ENCODE measurements around the gene FOXB1.

The FOXB1 gene

DNA sequence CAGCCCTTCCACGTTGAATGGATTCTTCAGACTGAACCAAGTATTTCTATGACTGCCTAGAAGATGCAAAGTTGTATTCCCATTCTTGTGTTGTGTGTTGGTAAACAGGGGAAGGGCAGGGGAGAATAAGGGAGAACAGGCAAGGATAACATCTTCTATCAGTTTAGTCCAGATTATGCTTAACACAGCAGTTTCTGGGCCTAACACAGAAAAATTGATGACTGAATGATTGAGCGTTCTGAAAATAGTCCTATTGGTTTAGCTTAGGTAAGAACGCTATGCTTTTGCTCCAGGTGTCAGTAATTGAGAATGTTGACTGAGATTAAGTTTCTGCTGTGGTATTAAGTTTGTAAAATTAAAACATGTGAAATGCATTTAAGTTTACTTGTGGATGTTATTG lies 8.6 kb downstream of the FOXB1 start:
- H3K9me3 Mint-ChIP-seq, result peaks cover 5 to 8% of the 10 kb centered on the region in 2 donors
- H3K27me3 Mint-ChIP-seq, result peaks cover 74 to 75% of the 10 kb centered on the region in 2 donors
- H3K36me3 Mint-ChIP-seq (ENCODE audit: insufficient read depth), result no peaks in the 10 kb centered on the region
- ATAC-seq (replicated peaks), result no peak
- no peak for DNase-seq
- H3K4me1 Mint-ChIP-seq (ENCODE audit: low read depth in 2 of 2), result peaks cover 6 to 9% of the 10 kb centered on the region in 2 donors
- no peak overlapping the region for H3K27ac Mint-ChIP-seq
- H3K4me3 Mint-ChIP-seq, result no peak overlapping the region

DNA sequence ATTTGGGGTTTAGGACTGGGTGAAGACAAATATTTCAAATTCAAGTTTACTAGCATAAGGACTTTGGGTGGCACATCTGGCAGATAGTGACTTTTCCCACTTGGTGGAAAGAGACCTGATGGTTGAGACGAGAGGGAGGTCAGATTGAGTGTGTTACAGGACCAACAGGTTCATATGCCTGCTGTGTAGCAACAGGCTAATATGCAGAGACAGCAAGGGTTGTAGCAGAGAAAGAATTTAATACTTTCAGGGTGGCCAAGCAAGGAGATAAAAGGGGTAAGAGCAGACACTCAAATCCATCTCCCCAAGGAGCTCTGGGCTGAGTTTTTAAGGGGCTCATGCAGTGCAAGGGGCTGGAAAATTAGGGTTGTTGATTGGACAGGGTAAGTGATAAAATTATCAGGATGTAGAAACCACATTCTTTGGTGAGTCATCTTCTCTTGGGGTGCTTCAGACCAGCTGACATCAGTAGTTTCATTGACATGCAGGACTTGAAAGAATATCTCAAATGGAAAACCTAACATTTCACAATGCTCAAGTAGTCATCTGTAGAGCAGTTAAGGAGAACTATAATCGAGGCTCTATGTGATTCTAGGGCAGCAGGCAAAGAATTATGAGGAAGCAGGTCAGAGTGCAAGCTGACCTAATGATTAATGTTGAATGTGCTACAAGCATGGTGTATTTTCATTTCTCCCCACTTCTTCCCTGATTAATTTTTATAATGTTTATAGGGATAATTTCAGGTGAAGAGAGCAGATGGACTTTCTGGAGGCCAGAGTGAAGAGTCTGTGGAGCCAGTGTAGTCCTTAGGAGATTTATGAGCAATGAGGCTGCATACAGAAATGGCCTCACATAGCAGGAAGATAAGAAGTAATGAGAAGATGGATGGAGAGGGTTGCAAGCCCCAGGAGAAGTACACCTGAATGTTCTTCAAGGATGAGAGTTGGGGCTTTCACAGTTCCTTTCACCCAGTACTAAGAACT lies 13.7 kb downstream of the FOXB1 start:
- Mint-ChIP-seq H3K4me1 (ENCODE audit: low read depth in 2 of 2) (peaks cover 8 to 13% of the 10 kb centered on the region in 2 donors), H3K27ac (no peak overlapping the region), H3K36me3 (ENCODE audit: insufficient read depth) (no peaks in the 10 kb centered on the region), H3K4me3 (no peak overlapping the region), H3K27me3 (peaks cover 46 to 50% of the 10 kb centered on the region in 2 donors), H3K9me3 (peaks cover 3 to 8% of the 10 kb centered on the region in 2 donors)
- ATAC-seq (replicated peaks) (peak; percentile 51), DNase-seq (no peak)

DNA sequence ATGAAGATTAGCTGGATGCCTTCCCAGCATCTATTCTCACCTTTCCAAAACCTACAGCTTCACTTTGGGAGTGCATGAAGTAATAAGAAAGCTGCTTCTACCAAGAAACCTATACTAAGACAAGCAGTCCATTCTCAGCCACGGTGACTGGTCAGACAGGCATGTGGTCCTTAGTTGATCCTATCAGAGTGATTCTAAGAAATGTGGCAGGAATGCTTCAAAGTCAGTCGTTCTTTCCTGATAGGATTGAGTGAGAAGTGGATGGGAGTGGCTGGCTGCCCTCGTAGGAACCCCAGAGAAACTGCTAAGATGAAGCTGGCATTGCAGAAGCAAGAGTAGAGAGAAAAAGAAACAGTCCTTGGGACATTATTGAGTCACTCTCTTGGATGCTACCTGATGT lies 16.6 kb downstream of the FOXB1 start:
- DNase-seq, result no peak
- peaks cover 8 to 13% of the 10 kb centered on the region in 2 donors for H3K4me1 Mint-ChIP-seq (ENCODE audit: low read depth in 2 of 2)
- H3K27me3 Mint-ChIP-seq, result peaks cover 41 to 47% of the 10 kb centered on the region in 2 donors
- no peaks in the 10 kb centered on the region for H3K36me3 Mint-ChIP-seq (ENCODE audit: insufficient read depth)
- no peak for ATAC-seq (replicated peaks)
- no peak overlapping the region for H3K4me3 Mint-ChIP-seq
- peaks cover 3 to 8% of the 10 kb centered on the region in 2 donors for H3K9me3 Mint-ChIP-seq
- no peak overlapping the region for H3K27ac Mint-ChIP-seq

DNA sequence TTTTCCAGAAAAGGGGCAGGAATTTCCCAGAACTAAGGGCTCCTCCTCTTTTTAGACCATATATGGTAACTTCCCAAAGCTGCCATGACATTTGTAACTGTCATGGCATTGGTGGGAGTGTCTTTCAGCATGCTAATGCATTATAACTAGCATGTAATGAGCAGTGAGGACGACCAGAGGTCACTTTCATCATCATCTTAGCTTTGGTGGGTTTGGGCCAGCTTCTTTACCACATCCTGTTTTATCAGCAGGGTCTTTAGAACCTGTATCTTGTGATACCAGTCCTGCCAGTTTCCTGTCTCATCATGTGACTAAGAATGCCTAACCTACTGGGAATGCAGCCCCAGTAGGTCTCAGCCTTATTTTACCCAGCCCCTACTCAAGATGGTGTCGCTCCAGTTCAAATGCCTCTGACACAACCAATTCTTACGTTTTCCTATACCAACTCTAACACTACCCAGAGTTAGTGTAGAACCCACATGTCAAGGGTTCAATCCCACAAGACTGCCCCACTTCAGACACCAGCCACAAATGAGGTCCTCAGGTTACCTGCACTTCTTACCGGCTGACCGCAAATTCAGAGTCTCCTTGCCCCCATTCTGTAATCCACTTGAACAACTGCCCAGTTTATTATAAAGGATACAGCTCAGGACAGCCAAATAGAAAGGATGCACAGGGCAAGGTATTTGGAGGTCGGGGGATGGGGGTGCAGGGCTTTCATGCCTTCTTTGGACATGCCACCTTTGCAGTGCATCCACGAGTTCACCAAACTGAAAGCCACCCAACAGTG lies 17.7 kb downstream of the FOXB1 start:
- Mint-ChIP-seq H3K36me3 (ENCODE audit: insufficient read depth) (no peaks in the 10 kb centered on the region), H3K4me3 (no peak overlapping the region), H3K27ac (no peak overlapping the region), H3K9me3 (peaks cover 3 to 8% of the 10 kb centered on the region in 2 donors), H3K27me3 (peaks cover 38 to 46% of the 10 kb centered on the region in 2 donors), H3K4me1 (ENCODE audit: low read depth in 2 of 2) (peaks cover 8 to 13% of the 10 kb centered on the region in 2 donors)
- no peak for ATAC-seq (replicated peaks)
- DNase-seq, result no peak

DNA sequence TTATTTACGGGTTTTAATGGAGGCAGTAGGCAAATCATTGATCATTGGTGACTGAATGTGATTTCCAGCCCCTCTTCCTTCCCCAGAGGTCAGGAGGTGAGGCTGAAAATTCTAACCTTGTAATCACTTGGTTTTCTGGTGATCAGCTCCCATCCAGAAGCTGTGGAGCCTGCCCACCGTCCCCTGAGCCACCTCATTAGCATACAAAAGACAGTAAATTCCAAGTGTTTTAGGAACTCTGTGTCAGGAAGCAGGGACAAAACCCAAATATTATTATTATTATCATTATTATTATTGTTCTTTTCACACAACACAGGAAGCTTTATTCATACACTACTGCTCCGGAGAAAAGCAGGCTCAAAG lies 18.2 kb downstream of the FOXB1 start:
- Mint-ChIP-seq H3K27ac (no peak overlapping the region), H3K36me3 (ENCODE audit: insufficient read depth) (no peaks in the 10 kb centered on the region), H3K4me1 (ENCODE audit: low read depth in 2 of 2) (peaks cover 5 to 11% of the 10 kb centered on the region in 2 donors), H3K27me3 (peaks cover 38 to 46% of the 10 kb centered on the region in 2 donors), H3K9me3 (peaks cover 0 to 3% of the 10 kb centered on the region in 2 donors), H3K4me3 (no peak overlapping the region)
- ATAC-seq (replicated peaks) (no peak), DNase-seq (no peak)

DNA sequence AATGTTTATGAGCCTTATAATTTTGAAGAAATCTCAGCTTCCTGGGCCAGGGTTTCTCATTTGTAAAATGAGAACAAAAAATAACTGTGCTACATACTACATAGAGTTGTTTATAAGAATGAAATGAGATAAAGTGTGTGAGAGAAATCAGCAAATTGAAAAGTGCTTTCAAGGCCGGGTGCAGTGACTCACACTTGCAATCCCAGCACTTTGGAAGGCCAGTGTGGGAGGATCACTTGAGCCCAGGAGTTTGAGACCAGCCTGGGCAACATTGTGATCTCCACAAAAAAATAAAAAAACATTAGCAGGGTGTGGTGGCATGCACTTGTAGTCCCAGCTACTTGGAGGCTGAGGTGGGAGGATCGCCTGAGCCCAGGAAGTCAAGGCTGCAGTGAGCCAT lies 22.4 kb downstream of the FOXB1 start:
- DNase-seq (no peak), ATAC-seq (replicated peaks) (no peak)
- Mint-ChIP-seq H3K9me3 (no peaks in the 10 kb centered on the region), H3K36me3 (ENCODE audit: insufficient read depth) (no peaks in the 10 kb centered on the region), H3K4me3 (no peak overlapping the region), H3K4me1 (ENCODE audit: low read depth in 2 of 2) (no peaks in the 10 kb centered on the region), H3K27me3 (peaks cover 32 to 48% of the 10 kb centered on the region in 2 donors), H3K27ac (no peak overlapping the region)

DNA sequence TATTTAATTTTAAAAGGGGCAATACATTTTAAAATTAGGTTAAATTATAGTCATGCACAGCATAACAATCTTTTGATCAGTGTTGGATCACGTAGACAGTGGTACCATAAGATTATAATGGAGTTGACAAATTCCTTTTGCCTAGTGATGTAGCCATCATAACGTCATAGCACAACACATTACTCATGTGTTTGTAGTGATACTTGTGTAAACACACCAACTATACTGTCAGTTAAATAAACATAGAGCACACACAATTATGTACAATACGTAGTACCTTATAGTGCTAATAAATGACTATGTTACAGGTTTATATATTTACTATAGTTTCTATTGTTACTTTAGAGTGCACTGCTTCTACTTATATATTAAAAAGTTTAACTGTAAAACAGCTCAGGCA lies 31.2 kb downstream of the FOXB1 start:
- H3K4me3 Mint-ChIP-seq, result no peak overlapping the region
- peaks cover 26 to 36% of the 10 kb centered on the region in 2 donors for H3K27me3 Mint-ChIP-seq
- ATAC-seq (replicated peaks) (no peak), DNase-seq (no peak)
- no peaks in the 10 kb centered on the region for H3K4me1 Mint-ChIP-seq (ENCODE audit: low read depth in 2 of 2)
- H3K27ac Mint-ChIP-seq, result no peak overlapping the region
- H3K36me3 Mint-ChIP-seq (ENCODE audit: insufficient read depth), result no peaks in the 10 kb centered on the region
- no peaks in the 10 kb centered on the region for H3K9me3 Mint-ChIP-seq

DNA sequence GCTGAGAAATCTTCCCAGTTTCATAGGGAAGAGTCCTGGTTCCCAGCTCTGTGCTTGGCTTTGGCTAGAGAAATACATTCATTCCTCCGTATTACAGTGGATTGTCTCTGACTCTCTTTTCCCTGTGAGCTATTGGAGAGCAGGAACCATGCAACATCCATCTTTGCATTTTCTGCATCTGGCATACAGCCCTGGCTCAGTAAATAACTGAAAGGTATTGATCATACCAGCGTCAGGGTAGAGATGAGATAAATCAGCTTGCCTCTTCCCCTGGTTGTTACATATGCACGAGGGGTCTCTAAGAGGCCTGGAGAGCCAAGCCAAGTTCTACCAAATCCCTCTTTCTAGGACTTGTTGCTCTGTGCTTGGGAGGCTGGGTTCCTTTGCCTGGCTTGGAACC lies 35.2 kb downstream of the FOXB1 start:
- no peaks in the 10 kb centered on the region for H3K36me3 Mint-ChIP-seq (ENCODE audit: insufficient read depth)
- no peaks in the 10 kb centered on the region for H3K4me1 Mint-ChIP-seq (ENCODE audit: low read depth in 2 of 2)
- no peaks in the 10 kb centered on the region for H3K9me3 Mint-ChIP-seq
- peaks cover 63% of the 10 kb centered on the region in 2 donors for H3K27me3 Mint-ChIP-seq
- H3K27ac Mint-ChIP-seq, result no peak overlapping the region
- ATAC-seq (replicated peaks) (no peak), DNase-seq (no peak)
- H3K4me3 Mint-ChIP-seq, result no peak overlapping the region

DNA sequence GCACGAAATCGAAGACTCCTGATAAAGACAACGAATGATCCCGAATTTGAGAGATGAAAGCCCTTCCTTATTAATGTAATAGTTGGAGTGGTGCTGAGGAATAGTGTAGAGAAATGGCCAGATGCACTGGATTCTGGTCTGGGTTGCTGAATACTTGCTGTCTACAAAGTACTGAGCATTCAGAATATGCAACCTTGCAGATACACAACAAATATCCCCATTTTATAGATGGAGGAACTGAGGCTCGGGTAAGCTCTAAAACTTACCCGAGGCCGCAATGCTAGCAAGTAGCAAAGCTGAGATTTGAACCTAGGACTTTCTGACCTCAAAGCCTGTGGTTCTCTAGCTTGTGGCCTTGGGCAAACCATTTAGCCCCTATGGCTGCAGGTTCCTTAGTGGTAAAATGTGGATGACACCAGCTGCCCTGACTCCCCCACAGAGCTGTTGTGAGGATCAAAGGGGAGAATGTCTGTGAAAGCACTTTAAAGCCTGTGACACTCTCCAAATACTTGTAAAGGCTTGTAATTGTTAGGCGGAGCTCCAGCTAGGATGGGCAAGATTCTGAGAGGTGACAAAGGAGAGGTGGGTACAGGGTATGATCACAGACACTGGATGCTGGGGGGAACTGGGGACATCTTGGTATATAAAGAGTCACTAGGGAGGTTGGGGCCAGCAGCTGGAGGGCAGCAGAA lies 39.8 kb downstream of the FOXB1 start:
- peaks cover 63 to 72% of the 10 kb centered on the region in 2 donors for H3K27me3 Mint-ChIP-seq
- H3K27ac Mint-ChIP-seq, result no peak overlapping the region
- H3K36me3 Mint-ChIP-seq (ENCODE audit: insufficient read depth), result no peaks in the 10 kb centered on the region
- H3K4me1 Mint-ChIP-seq (ENCODE audit: low read depth in 2 of 2), result peaks cover 4 to 7% of the 10 kb centered on the region in 2 donors
- DNase-seq (no peak), ATAC-seq (replicated peaks) (no peak)
- no peaks in the 10 kb centered on the region for H3K9me3 Mint-ChIP-seq
- no peak overlapping the region for H3K4me3 Mint-ChIP-seq

DNA sequence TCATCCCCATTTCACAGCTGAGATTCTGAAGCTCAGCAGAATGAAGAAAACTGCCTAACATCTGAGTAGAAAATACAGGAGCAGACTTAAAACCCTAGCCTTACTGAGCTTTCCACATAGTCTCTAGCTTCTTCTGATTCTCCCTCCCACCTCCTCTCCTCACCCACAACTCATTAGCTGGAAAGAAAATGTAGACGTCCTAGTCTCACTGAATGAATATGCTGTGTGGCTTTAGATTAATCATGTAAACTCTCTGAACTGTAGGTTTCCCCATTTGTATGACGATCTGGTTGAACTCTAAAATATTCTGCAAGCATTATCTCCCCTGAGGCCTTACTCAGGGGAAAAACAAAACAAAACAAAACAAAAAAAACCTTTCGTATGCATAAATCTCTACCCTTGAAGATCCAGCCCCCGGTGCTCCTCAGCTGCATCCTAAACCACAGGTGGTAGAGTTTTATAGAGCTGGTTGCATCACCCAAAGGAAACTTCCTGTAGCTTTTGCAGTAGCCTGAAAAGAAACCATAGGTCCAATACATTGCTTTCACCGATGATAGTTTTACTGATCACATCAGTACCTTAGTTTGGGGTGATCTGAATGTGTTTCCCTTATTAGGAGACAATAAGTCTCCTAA lies 40.6 kb downstream of the FOXB1 start:
- peaks cover 55 to 70% of the 10 kb centered on the region in 2 donors for H3K27me3 Mint-ChIP-seq
- no peaks in the 10 kb centered on the region for H3K9me3 Mint-ChIP-seq
- H3K4me1 Mint-ChIP-seq (ENCODE audit: low read depth in 2 of 2), result peaks cover 4 to 7% of the 10 kb centered on the region in 2 donors
- DNase-seq (no peak), ATAC-seq (replicated peaks) (peak; percentile 31)
- no peak overlapping the region for H3K4me3 Mint-ChIP-seq
- no peaks in the 10 kb centered on the region for H3K36me3 Mint-ChIP-seq (ENCODE audit: insufficient read depth)
- H3K27ac Mint-ChIP-seq, result no peak overlapping the region

DNA sequence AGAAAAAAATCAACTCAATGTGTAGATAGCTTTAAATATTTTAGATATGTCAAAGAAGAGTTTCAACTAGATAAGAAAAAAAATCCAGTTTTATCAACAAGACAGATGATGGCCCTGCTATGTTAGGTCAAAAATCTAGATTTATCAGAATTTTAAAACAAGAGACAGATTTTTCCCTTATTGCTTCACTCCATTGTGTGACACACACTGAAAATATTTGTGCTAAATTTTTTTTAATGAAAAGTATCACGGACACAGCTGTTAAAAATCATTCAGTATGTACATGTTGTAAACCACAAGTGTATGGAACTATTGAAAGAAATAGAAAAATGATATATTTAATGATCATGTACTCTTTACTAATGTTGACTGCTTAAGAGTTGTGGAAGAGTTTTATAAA lies 43.6 kb downstream of the FOXB1 start:
- Mint-ChIP-seq H3K4me1 (ENCODE audit: low read depth in 2 of 2) (peaks cover 4 to 7% of the 10 kb centered on the region in 2 donors), H3K27ac (no peak overlapping the region), H3K4me3 (no peak overlapping the region), H3K27me3 (peaks cover 27 to 42% of the 10 kb centered on the region in 2 donors), H3K9me3 (peaks cover 0 to 2% of the 10 kb centered on the region in 2 donors), H3K36me3 (ENCODE audit: insufficient read depth) (no peaks in the 10 kb centered on the region)
- DNase-seq, result no peak
- ATAC-seq (replicated peaks), result no peak

DNA sequence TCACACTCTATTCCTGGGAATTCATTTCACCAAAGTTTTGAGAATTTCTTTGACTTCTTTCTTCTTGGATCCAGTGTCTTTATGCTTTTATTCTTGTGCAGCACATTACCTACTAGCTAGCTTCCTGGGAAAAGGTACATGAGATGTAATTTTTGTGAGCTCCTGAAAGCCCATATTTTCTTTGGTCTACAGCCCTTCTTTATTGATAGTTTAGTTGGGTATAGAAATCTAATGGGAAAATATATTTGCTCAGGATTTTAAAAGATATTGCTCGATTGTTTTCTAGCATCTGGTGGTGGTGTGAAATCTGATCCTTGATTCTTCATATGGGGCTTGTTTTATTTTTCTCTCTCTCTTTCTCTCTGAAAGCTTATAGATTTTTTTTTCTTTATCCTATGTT lies 45.8 kb downstream of the FOXB1 start:
- peaks cover 15 to 36% of the 10 kb centered on the region in 2 donors for H3K27me3 Mint-ChIP-seq
- H3K9me3 Mint-ChIP-seq, result peaks cover 0 to 2% of the 10 kb centered on the region in 2 donors
- H3K4me1 Mint-ChIP-seq (ENCODE audit: low read depth in 2 of 2), result peaks cover 0 to 2% of the 10 kb centered on the region in 2 donors
- no peak overlapping the region for H3K27ac Mint-ChIP-seq
- no peaks in the 10 kb centered on the region for H3K36me3 Mint-ChIP-seq (ENCODE audit: insufficient read depth)
- DNase-seq (no peak), ATAC-seq (replicated peaks) (no peak)
- H3K4me3 Mint-ChIP-seq, result no peak overlapping the region

DNA sequence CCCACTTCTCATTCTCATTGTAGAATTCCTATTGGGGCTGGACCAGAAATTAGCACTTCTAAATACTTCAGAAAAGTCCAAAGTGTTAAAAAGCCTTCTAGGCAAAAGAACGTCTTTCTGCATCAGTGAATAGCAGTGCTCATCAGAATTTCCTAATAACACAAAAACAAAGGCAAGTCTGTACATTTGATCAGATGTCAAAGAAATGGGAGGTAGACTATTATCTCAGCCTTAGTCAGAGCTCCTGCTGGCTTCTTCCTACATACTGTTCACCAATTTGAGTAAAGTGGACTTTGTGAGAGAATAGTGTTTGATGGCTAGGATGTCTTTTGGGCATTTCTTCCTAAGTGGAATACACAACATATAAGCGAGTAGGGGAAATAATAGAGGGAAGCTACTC lies 48.7 kb downstream of the FOXB1 start:
- no peaks in the 10 kb centered on the region for H3K36me3 Mint-ChIP-seq (ENCODE audit: insufficient read depth)
- no peak overlapping the region for H3K4me3 Mint-ChIP-seq
- H3K27me3 Mint-ChIP-seq, result peaks cover 31 to 51% of the 10 kb centered on the region in 2 donors
- H3K9me3 Mint-ChIP-seq, result peaks cover 0 to 2% of the 10 kb centered on the region in 2 donors
- ATAC-seq (replicated peaks) (no peak), DNase-seq (no peak)
- no peak overlapping the region for H3K27ac Mint-ChIP-seq
- no peaks in the 10 kb centered on the region for H3K4me1 Mint-ChIP-seq (ENCODE audit: low read depth in 2 of 2)

All from effector memory CD8-positive, alpha-beta T cell (primary cell).